Nephron (organoid): ENCODE data around the gene TRIM28.
A peak's percentile ranks its signal among the peaks of the same experiment; 100 is the strongest.

Source experiments
- H3K27ac Mint-ChIP-seq, 3 experiments: 2 replicates each; pipeline ENCODE4 v1.8.0; 2020; ENCODE audit warnings: mixed read lengths in 3 of 3, mild to moderate bottlenecking in 2 of 3, moderate library complexity in 1 of 3
- H3K27me3 Mint-ChIP-seq: 2 replicates; pipeline ENCODE4 v1.8.0; 2021; ENCODE audit warnings: low read depth, mild to moderate bottlenecking, moderate library complexity, mixed read lengths
- H3K36me3 Mint-ChIP-seq: 2 replicates; pipeline ENCODE4 v1.8.0; 2020; ENCODE audit warnings: low read depth, mixed read lengths
- H3K4me1 Mint-ChIP-seq: 2 replicates; pipeline ENCODE4 v1.8.0; 2020; ENCODE audit warnings: mixed read lengths
- H3K4me3 Mint-ChIP-seq, 3 experiments: 2 replicates each; pipeline ENCODE4 v1.8.0; 2020; ENCODE audit warnings: mild to moderate bottlenecking in 3 of 3, mixed read lengths in 3 of 3, moderate library complexity in 2 of 3
- H3K9me3 Mint-ChIP-seq: 2 replicates; pipeline ENCODE4 v1.8.0; 2020; ENCODE audit warnings: mixed read lengths
- CTCF ChIP-seq, 3 experiments: fragments of 200-600 bp; sonication (generic); IDR thresholded peaks; one replicate each; pipeline ENCODE4 v1.5.0; 2021; ENCODE audit warnings: antibody characterized with exemption in 3 of 3; ENCODE audit not compliant: unreplicated experiment in 3 of 3

TRIM28 gene

GRCh38 chr19:58514564-58515022, 29.3 kb upstream of the TRIM28 start:
- Mint-ChIP-seq H3K4me3 (peak overlapping the region; percentile 84 to 90 (median 89)), H3K9me3 (no peaks in the 10 kb centered on the region)

DNA sequence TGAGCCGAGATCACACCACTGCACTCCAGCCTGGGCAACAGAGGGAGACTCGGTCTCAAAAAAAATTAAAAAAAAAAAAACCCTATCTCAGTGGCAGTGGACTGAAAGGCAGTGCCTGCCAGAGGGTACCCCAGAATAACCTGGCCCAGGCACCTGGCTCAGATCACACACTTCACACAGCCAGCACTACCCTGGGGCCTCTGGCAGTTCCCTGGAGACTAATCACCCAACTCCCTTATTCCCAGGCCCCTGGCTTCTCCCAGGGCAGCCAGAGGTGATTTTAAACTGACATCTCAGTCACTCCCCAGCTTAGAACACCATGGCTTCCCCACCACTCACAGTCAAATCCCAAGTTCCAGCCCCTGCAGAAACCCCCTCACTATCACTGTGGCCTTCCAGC, 28.6 kb upstream of the TRIM28 start:
- Mint-ChIP-seq H3K27ac (peak overlapping the region; percentile 19 to 81 (median 51)), H3K27me3 (no peaks in the 10 kb centered on the region), H3K4me3 (peak overlapping the region; percentile 60 to 79 (median 75)), H3K36me3 (peaks cover 7% of the 10 kb centered on the region), H3K4me1 (peaks cover 25% of the 10 kb centered on the region), H3K9me3 (no peaks in the 10 kb centered on the region)
- no peak for TF ChIP-seq CTCF (IDR thresholded peaks at IDR 0.05; ENCODE audit: unreplicated experiment in 3 of 3)

More at GRCh38 chr19:58514564-58515022, 29.3 kb upstream of the TRIM28 start:
- TF ChIP-seq CTCF (IDR thresholded peaks at IDR 0.05; ENCODE audit: unreplicated experiment in 3 of 3), result no peak
- H3K27ac Mint-ChIP-seq, result peak overlapping the region; percentile 59 to 88 (median 84)
- H3K27me3 Mint-ChIP-seq, result no peaks in the 10 kb centered on the region
- H3K4me1 Mint-ChIP-seq, result peaks cover 19% of the 10 kb centered on the region
- H3K36me3 Mint-ChIP-seq, result peaks cover 7% of the 10 kb centered on the region

DNA sequence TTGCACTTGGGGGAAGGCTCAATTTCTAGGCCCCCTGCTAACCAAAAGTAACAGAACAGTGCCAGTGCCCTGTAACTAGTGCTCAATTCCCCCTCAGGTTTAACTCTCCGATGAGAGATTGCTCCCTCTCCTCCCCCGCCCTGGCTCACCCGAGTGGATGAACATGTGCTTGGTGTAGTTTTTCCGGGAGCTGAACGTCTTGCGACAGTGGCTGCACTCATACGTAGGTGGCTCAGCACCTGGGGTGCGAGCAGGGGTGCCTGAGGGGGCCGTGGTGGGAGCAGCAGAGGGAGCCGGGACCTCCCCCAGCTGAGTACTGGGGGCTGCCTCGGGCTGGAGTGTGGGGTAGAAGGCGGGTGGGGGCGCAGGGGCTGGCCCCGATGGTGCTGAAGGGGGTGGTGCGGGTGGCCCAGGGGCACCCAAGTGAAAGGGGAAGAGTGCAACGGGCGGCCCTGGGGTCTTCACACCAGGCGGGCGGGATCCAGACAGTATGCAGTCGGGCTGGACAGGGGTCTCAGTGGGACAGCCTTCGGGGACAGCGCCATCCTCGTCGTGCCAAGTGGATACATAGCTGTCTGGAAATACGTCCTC, 27.5 kb upstream of the TRIM28 start:
- H3K27ac Mint-ChIP-seq, result peak overlapping the region in 1 of 3 experiments; percentile 51
- peak overlapping the region; percentile 60 to 79 (median 75) for H3K4me3 Mint-ChIP-seq
- H3K27me3 Mint-ChIP-seq, result no peaks in the 10 kb centered on the region
- no peak for TF ChIP-seq CTCF (IDR thresholded peaks at IDR 0.05; ENCODE audit: unreplicated experiment in 3 of 3)
- peaks cover 30% of the 10 kb centered on the region for H3K4me1 Mint-ChIP-seq
- H3K9me3 Mint-ChIP-seq, result no peaks in the 10 kb centered on the region
- H3K36me3 Mint-ChIP-seq, result peaks cover 7% of the 10 kb centered on the region

GRCh38 chr19:58516964-58517833, 26.7 kb upstream of the TRIM28 start:
- Mint-ChIP-seq H3K9me3 (no peaks in the 10 kb centered on the region), H3K27ac (peak overlapping the region in 1 of 3 experiments; percentile 100), H3K4me3 (peak overlapping the region; percentile 56 to 95 (median 90)), H3K4me1 (peaks cover 30% of the 10 kb centered on the region), H3K36me3 (peaks cover 7% of the 10 kb centered on the region), H3K27me3 (no peaks in the 10 kb centered on the region)
- TF ChIP-seq CTCF (IDR thresholded peaks at IDR 0.05; ENCODE audit: unreplicated experiment in 3 of 3), result no peak

DNA sequence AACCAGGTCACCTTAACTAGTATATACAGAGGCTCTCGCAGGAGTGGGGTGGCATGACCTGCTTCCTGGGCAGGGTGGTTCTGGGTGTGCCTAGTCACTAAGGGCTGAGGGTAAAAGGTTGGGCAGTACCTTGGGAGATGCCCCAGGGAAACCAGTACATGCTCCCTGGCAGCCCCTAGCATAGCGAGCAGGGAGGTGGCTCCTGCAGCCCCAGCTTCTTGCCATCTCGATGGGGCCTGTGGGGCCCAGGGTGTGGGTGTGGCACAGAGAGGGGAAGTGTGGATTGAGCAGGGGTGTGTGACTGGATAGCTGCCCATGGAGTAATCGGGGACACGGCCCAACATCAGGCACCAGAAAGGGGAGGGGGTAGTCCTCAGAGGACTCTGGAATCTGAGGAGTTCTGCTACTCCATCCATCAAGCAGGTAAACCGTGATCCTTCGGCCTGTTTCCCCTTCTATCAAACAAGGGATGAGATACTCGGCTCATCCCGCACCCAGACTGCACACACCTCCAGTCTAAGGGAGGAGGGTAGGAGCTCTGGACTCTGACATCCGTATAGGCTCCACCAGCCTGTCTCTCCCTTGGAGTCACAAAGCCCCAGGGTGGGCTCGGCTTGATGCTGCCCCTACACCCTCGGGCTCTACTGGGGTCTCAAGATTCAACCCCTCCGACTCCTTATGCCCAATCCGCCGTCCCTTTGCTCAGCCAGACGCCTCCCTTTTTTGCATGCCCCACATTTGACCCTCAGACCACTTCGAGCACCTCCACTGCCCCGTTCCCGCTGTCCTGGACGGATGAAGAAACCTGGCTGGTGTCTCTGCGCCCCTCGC, 25.4 kb upstream of the TRIM28 start:
- Mint-ChIP-seq H3K4me3 (peak overlapping the region; percentile 90 to 95 (median 94)), H3K36me3 (peaks cover 7% of the 10 kb centered on the region), H3K9me3 (no peaks in the 10 kb centered on the region), H3K4me1 (peaks cover 30% of the 10 kb centered on the region), H3K27me3 (no peaks in the 10 kb centered on the region), H3K27ac (peak overlapping the region; percentile 95 to 100 (median 97))
- no peak for TF ChIP-seq CTCF (IDR thresholded peaks at IDR 0.05; ENCODE audit: unreplicated experiment in 3 of 3)
